ENCODE data around the gene GALNT2. TPM values are rescaled to one million over a fixed set of nuclear protein-coding genes. Genes with fewer than 3 reads are reported as not detected.

The GALNT2 gene
- total RNA-seq, 1 donor from 2014 or later = 58.0 TPM

DNA sequence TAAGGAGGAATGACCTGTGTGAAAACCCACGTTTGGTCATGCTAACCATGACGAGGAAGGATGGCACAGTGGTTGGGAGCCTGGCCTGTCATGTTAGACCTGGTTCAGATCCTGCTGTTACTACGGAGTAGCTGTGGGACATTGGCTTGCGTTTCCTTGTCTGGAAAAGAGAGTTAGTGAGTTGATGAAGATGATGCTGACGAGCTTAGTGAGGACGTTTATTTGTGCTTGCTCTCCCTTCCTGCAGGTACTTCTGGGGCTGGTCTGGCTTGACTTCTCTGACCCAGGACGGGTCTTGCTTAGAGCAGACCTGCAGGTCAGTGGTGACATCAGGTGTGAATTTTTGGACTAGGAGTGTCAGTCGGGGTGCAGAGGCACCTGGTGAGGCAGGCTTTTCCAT, 14.7 kb downstream of the GALNT2 start:
- Mint-ChIP-seq H3K27ac (ENCODE audit: unreplicated experiment) (no peak overlapping the region), H3K9me3 (peaks cover 4% of the 10 kb centered on the region), H3K36me3 (ENCODE audit: low read depth) (peaks cover 6% of the 10 kb centered on the region), H3K4me1 (peaks cover 38% of the 10 kb centered on the region), H3K4me3 (no peak overlapping the region), H3K27me3 (ENCODE audit: low read depth) (no peaks in the 10 kb centered on the region)
- DNase-seq (ENCODE audit: low read depth, low spot score) = no peak
- TF ChIP-seq, protein P1, sequence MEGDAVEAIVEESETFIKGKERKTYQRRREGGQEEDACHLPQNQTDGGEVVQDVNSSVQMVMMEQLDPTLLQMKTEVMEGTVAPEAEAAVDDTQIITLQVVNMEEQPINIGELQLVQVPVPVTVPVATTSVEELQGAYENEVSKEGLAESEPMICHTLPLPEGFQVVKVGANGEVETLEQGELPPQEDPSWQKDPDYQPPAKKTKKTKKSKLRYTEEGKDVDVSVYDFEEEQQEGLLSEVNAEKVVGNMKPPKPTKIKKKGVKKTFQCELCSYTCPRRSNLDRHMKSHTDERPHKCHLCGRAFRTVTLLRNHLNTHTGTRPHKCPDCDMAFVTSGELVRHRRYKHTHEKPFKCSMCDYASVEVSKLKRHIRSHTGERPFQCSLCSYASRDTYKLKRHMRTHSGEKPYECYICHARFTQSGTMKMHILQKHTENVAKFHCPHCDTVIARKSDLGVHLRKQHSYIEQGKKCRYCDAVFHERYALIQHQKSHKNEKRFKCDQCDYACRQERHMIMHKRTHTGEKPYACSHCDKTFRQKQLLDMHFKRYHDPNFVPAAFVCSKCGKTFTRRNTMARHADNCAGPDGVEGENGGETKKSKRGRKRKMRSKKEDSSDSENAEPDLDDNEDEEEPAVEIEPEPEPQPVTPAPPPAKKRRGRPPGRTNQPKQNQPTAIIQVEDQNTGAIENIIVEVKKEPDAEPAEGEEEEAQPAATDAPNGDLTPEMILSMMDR (conservative IDR thresholded peaks at IDR 0.05) = no peak

DNA sequence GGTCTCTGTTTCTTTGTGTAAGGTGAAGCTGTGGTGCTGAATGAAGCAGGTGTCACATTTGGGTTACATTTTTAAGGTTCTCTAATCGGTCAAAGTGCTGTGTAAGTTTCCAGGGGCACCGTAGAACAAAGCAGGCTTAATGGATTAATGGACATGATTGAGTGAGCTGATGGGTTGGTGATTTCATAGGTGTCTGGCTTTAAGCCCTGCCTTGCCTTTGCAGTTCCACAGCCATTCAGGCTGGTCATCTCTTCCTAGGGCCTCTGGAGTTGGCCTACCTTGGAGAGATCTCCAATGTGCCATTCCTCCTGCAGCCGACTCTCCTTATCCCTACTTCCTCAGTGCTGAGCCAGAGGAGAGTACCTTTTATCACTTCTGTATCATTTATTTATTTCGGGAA, 15.2 kb downstream of the GALNT2 start:
- Mint-ChIP-seq H3K27me3 (ENCODE audit: low read depth) (no peaks in the 10 kb centered on the region), H3K27ac (ENCODE audit: unreplicated experiment) (no peak overlapping the region), H3K36me3 (ENCODE audit: low read depth) (peaks cover 6% of the 10 kb centered on the region), H3K4me1 (peaks cover 35% of the 10 kb centered on the region), H3K4me3 (no peak overlapping the region), H3K9me3 (peaks cover 4% of the 10 kb centered on the region)
- TF ChIP-seq, protein P1 (conservative IDR thresholded peaks at IDR 0.05) = no peak
- no peak for DNase-seq (ENCODE audit: low read depth, low spot score)

DNA sequence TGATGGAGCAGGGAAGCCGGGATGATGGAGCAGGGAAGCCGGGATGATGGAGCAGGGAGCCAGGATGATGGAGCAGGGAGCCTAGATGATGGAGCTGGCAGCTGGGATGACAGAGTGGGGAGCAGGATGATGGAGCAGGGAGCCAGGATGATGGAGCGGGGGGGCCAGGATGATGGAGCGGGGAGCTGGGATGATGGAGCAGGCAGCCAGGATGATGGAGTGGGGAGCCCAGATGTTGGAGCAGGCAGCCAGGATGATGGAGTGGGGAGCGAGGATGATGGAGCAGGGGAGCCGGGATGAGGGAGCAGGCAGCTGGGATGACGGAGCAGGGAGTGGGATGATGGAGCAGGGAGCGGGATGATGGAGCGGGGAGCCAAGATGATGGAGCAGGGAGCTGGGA, 16.0 kb downstream of the GALNT2 start:
- Mint-ChIP-seq H3K27me3 (ENCODE audit: low read depth) (no peaks in the 10 kb centered on the region), H3K9me3 (peaks cover 4% of the 10 kb centered on the region), H3K4me3 (no peak overlapping the region), H3K27ac (ENCODE audit: unreplicated experiment) (no peak overlapping the region), H3K4me1 (peaks cover 28% of the 10 kb centered on the region), H3K36me3 (ENCODE audit: low read depth) (peaks cover 6% of the 10 kb centered on the region)
- TF ChIP-seq, protein P1 (conservative IDR thresholded peaks at IDR 0.05) = no peak
- DNase-seq (ENCODE audit: low read depth, low spot score) = no peak

DNA sequence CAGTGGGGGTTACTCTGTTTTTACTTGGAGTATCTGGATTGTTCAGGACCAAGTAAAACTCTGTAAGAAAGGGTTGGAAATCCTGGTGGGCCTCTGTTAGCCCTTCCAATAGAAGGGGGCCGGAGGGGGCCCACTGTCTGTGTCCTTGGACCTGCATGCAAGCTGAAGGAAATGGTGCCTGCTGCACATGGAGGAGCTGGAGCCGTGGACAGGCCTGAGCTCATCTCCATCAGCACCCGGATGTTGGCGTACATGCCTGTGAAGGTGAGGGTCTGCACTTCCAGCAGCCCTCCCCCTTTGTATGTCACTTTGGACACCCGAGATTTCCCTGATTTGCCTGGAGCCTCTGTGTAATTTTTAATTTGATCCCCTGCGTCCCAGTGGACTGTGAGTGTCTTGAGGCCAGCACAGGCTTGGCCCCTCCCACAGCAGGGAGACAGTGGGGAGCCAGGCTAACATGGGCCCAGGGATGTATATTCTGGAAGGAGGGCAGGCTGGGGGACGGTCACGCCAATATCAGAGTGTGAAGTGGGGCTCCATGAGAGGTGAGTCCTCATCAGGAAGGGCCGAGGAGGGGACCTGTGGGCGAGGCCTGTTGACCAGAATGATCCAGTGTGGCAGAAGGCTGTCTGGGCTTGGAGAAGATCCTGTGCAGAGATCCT, 16.8 kb downstream of the GALNT2 start:
- Mint-ChIP-seq H3K4me3 (no peak overlapping the region), H3K27me3 (ENCODE audit: low read depth) (no peaks in the 10 kb centered on the region), H3K9me3 (peaks cover 4% of the 10 kb centered on the region), H3K36me3 (ENCODE audit: low read depth) (peaks cover 6% of the 10 kb centered on the region), H3K4me1 (peaks cover 26% of the 10 kb centered on the region), H3K27ac (ENCODE audit: unreplicated experiment) (no peak overlapping the region)
- TF ChIP-seq, protein P1 (conservative IDR thresholded peaks at IDR 0.05) = no peak
- DNase-seq (ENCODE audit: low read depth, low spot score) = no peak

DNA sequence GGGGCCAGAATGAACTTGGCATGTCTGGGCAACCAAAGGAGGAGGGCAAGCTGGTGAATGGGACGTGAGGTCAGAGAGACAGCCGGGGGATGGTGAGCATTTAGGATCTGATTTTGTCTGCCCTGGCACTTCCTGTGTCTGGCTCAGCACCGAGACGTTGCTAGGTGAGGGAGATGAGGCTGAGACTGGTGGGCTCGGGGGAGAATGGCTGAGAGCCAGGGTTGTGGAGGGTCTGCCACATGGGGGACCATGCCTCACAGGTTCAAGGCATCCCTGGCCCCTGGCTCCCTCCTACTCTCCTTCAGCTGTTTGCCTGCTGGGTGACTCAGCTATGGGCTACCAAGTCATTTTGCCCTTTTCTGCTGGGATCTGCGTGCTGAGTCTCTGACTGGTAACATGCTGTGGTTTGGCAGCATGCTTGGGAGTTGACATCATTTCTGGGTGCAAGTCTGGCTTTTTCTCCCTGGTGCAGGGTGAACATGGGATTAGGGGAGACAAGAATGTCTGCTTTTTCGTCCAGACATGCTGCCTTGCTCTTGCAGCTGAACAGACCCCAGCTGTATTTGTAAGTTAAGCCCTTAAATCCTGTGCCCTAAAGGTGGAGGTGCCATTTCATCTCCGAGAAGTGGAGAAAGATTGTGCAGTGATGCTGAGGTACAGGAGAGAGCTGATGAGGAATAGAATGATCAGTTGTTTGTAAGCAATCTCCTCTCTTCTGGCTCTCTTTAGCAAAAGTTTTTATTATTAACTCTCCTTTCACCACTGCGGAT, 17.6 kb downstream of the GALNT2 start:
- Mint-ChIP-seq H3K27ac (ENCODE audit: unreplicated experiment) (no peak overlapping the region), H3K4me1 (peaks cover 19% of the 10 kb centered on the region), H3K27me3 (ENCODE audit: low read depth) (no peaks in the 10 kb centered on the region), H3K9me3 (peaks cover 4% of the 10 kb centered on the region), H3K4me3 (no peak overlapping the region), H3K36me3 (ENCODE audit: low read depth) (peaks cover 8% of the 10 kb centered on the region)
- DNase-seq (ENCODE audit: low read depth, low spot score) = no peak
- TF ChIP-seq, protein P1 (conservative IDR thresholded peaks at IDR 0.05) = no peak

Data from neural crest cell (in vitro differentiated cells).